Activated CD4-positive, alpha-beta memory T cell treated with anti-CD3 and anti-CD28 coated beads, Interleukin-2, amount 10 ng/mL, durations not matched to agents 7 days and 5 days (primary cell): ENCODE data around the gene PARVB. TPM values are rescaled to one million over a fixed set of nuclear protein-coding genes. Genes with fewer than 3 reads are reported as not detected.
A peak's percentile ranks its signal among the peaks of the same experiment; 100 is the strongest.

Source experiments
- CTCF ChIA-PET: fragments of 350-600 bp; sonication (Branson Sonifier 250); formaldehyde crosslinking; loops from one replicate; lab custom pipeline; 2021; ENCODE audit warnings: antibody characterized with exemption, inconsistent platforms; lab: Charles Lee
- POLR2A ChIA-PET: fragments of 350-600 bp; sonication (Branson Sonifier 250); formaldehyde crosslinking; loops from one replicate; lab custom pipeline; 2021; ENCODE audit warnings: antibody characterized with exemption; lab: Charles Lee
- DNase-seq: peaks from one replicate; pipeline ENCODE4 v3.0.0-alpha.2; 2020
- H3K27ac Mint-ChIP-seq: one replicate; pipeline ENCODE4 v1.8.0; 2021; ENCODE audit warnings: mild to moderate bottlenecking, mixed read lengths
- H3K27me3 Mint-ChIP-seq: one replicate; pipeline ENCODE4 v1.8.0; 2021; ENCODE audit warnings: mixed read lengths
- H3K36me3 Mint-ChIP-seq: one replicate; pipeline ENCODE4 v1.8.0; 2021; ENCODE audit warnings: low read depth, mixed read lengths
- H3K4me1 Mint-ChIP-seq: one replicate; pipeline ENCODE4 v1.8.0; 2021; ENCODE audit warnings: mixed read lengths
- H3K4me3 Mint-ChIP-seq: one replicate; pipeline ENCODE4 v1.8.0; 2021; ENCODE audit warnings: mild to moderate bottlenecking, mixed read lengths
- H3K9me3 Mint-ChIP-seq: one replicate; pipeline ENCODE4 v1.8.0; 2021; ENCODE audit warnings: mixed read lengths
- total RNA-seq, 2 experiments: library from RNA; stranded (reverse); gene quantifications; one replicate each; pipeline ENCODE4 v1.2.3, GENCODE V29; 2021

The PARVB gene
- total RNA-seq, 2 experiments from 2014 or later, result 41.5 to 42.0 TPM

GRCh38 chr22:44075022-44075421 lies 50.9 kb downstream of the PARVB start:
- ChIA-PET CTCF (interaction anchor here (0.7 kb wide), 1 partner anchor 14 kb away, joined by 3 read pairs; no protein-coding TSS in a partner anchor), POLR2A (no interaction called here)
- no peak overlapping the region for H3K4me3 Mint-ChIP-seq
- H3K27ac Mint-ChIP-seq, result no peak overlapping the region
- H3K36me3 Mint-ChIP-seq, result no peaks in the 10 kb centered on the region
- DNase-seq, result no peak
- H3K4me1 Mint-ChIP-seq, result no peaks in the 10 kb centered on the region
- no peaks in the 10 kb centered on the region for H3K9me3 Mint-ChIP-seq
- H3K27me3 Mint-ChIP-seq, result no peaks in the 10 kb centered on the region

GRCh38 chr22:44075670-44076069 lies 51.6 kb downstream of the PARVB start:
- CTCF ChIA-PET, result no interaction called here
- no peaks in the 10 kb centered on the region for H3K36me3 Mint-ChIP-seq
- no peaks in the 10 kb centered on the region for H3K27me3 Mint-ChIP-seq
- H3K4me3 Mint-ChIP-seq, result no peak overlapping the region
- POLR2A ChIA-PET, result no interaction called here
- no peak overlapping the region for H3K27ac Mint-ChIP-seq
- no peaks in the 10 kb centered on the region for H3K9me3 Mint-ChIP-seq
- H3K4me1 Mint-ChIP-seq, result no peaks in the 10 kb centered on the region
- DNase-seq, result no peak

GRCh38 chr22:44076825-44077224 lies 52.7 kb downstream of the PARVB start:
- H3K4me1 Mint-ChIP-seq, result no peaks in the 10 kb centered on the region
- no peaks in the 10 kb centered on the region for H3K27me3 Mint-ChIP-seq
- POLR2A ChIA-PET, result no interaction called here
- no peaks in the 10 kb centered on the region for H3K36me3 Mint-ChIP-seq
- H3K27ac Mint-ChIP-seq, result no peak overlapping the region
- no peaks in the 10 kb centered on the region for H3K9me3 Mint-ChIP-seq
- no peak overlapping the region for H3K4me3 Mint-ChIP-seq
- CTCF ChIA-PET, result no interaction called here
- DNase-seq, result no peak

DNA sequence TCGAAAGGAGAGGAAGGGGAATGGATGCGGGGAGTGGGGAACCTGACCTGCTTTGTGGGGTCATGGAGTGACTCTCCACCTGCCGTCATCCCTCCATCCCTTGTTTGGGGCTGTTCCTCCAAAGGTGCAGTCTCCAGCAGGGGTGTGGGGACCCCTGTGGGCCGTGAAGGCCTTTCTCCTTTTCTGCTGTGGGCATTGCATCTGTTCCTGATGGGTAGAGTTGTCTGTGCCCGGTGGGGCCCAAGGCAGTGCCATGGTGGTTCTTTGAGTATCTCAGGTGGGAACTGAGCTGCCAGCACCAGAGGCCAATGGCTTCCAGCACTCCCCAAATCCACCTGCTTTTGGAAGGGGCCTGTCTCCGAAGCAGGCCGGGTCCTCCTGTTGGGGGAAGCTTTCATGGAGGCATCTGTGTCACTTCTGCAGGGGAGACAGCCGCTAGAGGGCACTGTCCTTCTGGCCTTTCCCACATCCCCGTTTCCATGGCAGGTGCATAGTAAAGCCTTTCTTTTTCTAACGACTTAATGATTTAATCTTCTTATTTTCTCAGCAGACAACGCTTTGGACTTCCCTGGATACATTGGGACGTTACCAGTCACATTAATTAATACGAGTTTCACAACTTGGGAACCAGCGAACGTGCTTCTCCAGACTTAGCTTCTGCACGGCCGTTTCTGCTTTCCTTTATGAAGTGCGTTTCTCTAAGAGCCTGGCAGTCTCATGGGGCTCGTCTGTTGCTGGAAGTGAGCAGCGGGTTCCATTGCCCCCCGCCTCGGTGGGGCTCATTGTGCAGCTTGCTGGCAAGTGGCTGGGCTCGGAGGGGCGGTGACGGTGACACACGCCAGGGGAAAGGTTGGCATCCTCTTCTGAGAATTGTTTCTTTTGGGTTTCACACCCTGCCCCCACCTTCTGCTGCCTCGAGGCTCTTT lies 57.1 kb downstream of the PARVB start:
- no peak overlapping the region for H3K27ac Mint-ChIP-seq
- DNase-seq, result peak; percentile 73
- no peaks in the 10 kb centered on the region for H3K36me3 Mint-ChIP-seq
- CTCF ChIA-PET, result interaction anchor here (0.7 to 1.4 kb wide), 8 partner anchors 9 to 544 kb away, joined by 3 to 7 read pairs (median 3); no protein-coding TSS in a partner anchor
- H3K9me3 Mint-ChIP-seq, result no peaks in the 10 kb centered on the region
- H3K4me3 Mint-ChIP-seq, result no peak overlapping the region
- no peaks in the 10 kb centered on the region for H3K4me1 Mint-ChIP-seq
- POLR2A ChIA-PET, result interaction anchor here (1.0 kb wide), 1 partner anchor 126 kb away, joined by 4 read pairs; the partner anchor contains the start of gene SAMM50
- no peaks in the 10 kb centered on the region for H3K27me3 Mint-ChIP-seq

GRCh38 chr22:44082801-44083200 lies 58.7 kb downstream of the PARVB start:
- no peak overlapping the region for H3K4me3 Mint-ChIP-seq
- H3K27ac Mint-ChIP-seq, result no peak overlapping the region
- ChIA-PET CTCF (interaction anchor here (1.2 to 6.3 kb wide), 3 partner anchors 89 to 543 kb away, joined by 4 to 116 read pairs (median 4); no protein-coding TSS in a partner anchor), POLR2A (no interaction called here)
- H3K9me3 Mint-ChIP-seq, result no peaks in the 10 kb centered on the region
- H3K4me1 Mint-ChIP-seq, result no peaks in the 10 kb centered on the region
- no peaks in the 10 kb centered on the region for H3K36me3 Mint-ChIP-seq
- no peak for DNase-seq
- H3K27me3 Mint-ChIP-seq, result no peaks in the 10 kb centered on the region

DNA sequence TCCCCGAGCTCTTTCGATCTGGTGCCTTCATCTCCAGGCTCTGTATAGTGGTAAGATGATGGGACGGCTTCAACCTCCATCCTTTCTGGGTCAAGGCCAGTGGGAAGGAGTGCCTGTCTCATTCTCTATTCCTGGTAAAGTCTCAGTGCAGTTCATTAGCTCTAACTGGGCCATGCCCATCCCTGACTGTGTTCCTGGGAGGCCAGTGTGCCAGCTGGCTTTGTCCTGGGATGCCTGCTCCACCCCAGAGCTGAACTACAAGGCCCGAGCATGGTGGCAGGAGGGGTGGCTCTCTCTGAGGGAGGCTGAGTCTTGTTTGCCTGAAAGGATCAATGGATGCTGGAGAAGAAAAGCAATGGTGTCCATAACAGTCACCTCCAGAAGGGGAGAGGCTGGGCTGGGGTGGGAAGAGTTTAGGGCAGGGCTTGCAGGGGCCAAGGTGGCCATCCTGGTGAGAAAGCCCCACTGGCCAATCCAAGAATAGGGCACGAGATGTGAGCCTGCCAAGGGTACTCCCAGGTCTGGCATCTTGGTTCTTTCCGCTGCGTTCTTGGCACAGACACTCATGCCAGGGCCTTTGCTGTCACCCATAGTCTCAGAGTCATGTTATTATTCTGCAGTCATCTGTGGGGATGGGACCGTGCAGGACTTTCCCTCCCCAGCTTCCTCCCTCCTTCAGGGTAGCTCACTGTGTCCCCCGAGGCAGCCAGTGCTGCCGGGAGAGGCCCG lies 60.1 kb downstream of the PARVB start:
- ChIA-PET CTCF (interaction anchor here (1.1 to 6.3 kb wide), 4 partner anchors 13 to 543 kb away, joined by 3 to 116 read pairs (median 4); partner anchors contain the start of gene PARVG), POLR2A (no interaction called here)
- Mint-ChIP-seq H3K9me3 (no peaks in the 10 kb centered on the region), H3K27ac (no peak overlapping the region), H3K36me3 (no peaks in the 10 kb centered on the region), H3K4me3 (no peak overlapping the region), H3K4me1 (no peaks in the 10 kb centered on the region), H3K27me3 (no peaks in the 10 kb centered on the region)
- DNase-seq, result no peak

GRCh38 chr22:44085743-44086270 lies 61.7 kb downstream of the PARVB start:
- peak; percentile 34 for DNase-seq
- POLR2A ChIA-PET, result interaction anchor here (0.6 to 1.3 kb wide), 4 partner anchors 70 to 539 kb away, joined by 3 to 6 read pairs (median 5); no protein-coding TSS in a partner anchor
- no peaks in the 10 kb centered on the region for H3K4me1 Mint-ChIP-seq
- no peak overlapping the region for H3K4me3 Mint-ChIP-seq
- no peak overlapping the region for H3K27ac Mint-ChIP-seq
- CTCF ChIA-PET, result interaction anchor here (1.1 to 6.3 kb wide), 14 partner anchors 13 to 687 kb away, joined by 3 to 116 read pairs (median 4); partner anchors contain the start of gene PARVG
- no peaks in the 10 kb centered on the region for H3K9me3 Mint-ChIP-seq
- no peaks in the 10 kb centered on the region for H3K27me3 Mint-ChIP-seq
- H3K36me3 Mint-ChIP-seq, result no peaks in the 10 kb centered on the region

DNA sequence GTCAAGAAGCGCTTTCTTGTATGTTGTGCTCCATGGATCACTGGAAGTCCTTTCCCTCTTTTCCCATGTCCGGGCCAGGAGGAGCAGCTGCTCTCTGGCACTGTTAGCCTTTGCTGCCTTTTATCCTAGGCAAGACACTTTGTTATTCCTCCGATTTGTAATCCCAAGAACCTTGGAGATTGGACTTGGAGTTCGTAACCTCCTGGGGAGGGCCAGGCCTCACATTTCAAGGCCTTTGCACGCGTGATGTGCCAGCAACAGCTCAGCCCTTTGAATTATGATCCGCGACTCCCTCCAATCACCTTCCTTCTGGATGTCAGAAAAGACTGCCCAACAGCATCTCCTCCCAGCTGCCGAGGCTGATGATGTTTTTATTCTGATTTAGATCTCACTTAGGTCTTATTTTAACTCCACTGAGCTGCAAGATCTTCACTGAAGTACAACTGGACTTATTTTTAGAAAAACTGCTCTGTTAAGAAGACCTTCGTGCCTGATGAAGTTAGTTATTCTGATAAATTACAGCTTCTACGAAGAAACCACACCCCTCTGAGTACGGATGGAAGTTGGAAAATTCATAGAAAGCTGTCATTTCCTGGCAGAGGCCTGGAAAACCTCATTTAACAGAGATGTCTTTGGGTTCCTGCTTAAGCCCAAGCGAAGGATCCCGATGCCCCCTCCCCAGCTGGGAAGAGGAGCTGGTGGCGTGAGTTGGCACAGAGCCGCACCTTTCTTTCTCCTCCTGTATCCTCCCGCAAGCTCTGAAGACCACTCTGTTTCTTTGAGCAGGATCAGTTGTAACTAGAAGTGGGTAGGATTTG lies 62.4 kb downstream of the PARVB start:
- no peak for DNase-seq
- H3K4me3 Mint-ChIP-seq, result no peak overlapping the region
- H3K36me3 Mint-ChIP-seq, result no peaks in the 10 kb centered on the region
- H3K9me3 Mint-ChIP-seq, result no peaks in the 10 kb centered on the region
- H3K27ac Mint-ChIP-seq, result no peak overlapping the region
- POLR2A ChIA-PET, result interaction anchor here (0.6 to 1.3 kb wide), 3 partner anchors 91 to 538 kb away, joined by 4 to 6 read pairs (median 6); no protein-coding TSS in a partner anchor
- CTCF ChIA-PET, result interaction anchor here (1.1 to 6.3 kb wide), 14 partner anchors 13 to 686 kb away, joined by 3 to 116 read pairs (median 4); partner anchors contain the start of gene PARVG
- H3K4me1 Mint-ChIP-seq, result peaks cover 5% of the 10 kb centered on the region
- no peaks in the 10 kb centered on the region for H3K27me3 Mint-ChIP-seq

DNA sequence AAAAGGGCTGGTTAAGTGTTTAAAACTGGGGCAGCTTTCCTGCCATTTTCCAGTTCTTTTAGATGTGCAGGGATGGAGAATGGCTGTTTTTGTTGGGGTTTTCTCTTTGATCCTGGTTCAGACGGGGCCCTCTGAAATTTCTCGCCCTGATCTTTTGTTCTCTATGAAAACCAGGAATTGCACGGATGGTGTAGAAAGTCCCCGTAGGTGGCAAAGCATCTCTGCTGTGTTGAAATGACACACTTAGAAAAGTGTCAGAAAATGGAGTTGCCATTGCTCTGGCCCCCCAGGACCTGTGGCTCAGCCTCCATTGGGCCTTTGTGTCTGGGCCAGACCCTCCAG lies 63.0 kb downstream of the PARVB start:
- peaks cover 5% of the 10 kb centered on the region for H3K4me1 Mint-ChIP-seq
- H3K36me3 Mint-ChIP-seq, result no peaks in the 10 kb centered on the region
- no peak overlapping the region for H3K4me3 Mint-ChIP-seq
- DNase-seq, result no peak
- H3K27ac Mint-ChIP-seq, result no peak overlapping the region
- ChIA-PET POLR2A (no interaction called here), CTCF (interaction anchor here (1.3 to 6.3 kb wide), 3 partner anchors 30 to 686 kb away, joined by 3 to 116 read pairs (median 4); no protein-coding TSS in a partner anchor)
- no peaks in the 10 kb centered on the region for H3K27me3 Mint-ChIP-seq
- no peaks in the 10 kb centered on the region for H3K9me3 Mint-ChIP-seq

DNA sequence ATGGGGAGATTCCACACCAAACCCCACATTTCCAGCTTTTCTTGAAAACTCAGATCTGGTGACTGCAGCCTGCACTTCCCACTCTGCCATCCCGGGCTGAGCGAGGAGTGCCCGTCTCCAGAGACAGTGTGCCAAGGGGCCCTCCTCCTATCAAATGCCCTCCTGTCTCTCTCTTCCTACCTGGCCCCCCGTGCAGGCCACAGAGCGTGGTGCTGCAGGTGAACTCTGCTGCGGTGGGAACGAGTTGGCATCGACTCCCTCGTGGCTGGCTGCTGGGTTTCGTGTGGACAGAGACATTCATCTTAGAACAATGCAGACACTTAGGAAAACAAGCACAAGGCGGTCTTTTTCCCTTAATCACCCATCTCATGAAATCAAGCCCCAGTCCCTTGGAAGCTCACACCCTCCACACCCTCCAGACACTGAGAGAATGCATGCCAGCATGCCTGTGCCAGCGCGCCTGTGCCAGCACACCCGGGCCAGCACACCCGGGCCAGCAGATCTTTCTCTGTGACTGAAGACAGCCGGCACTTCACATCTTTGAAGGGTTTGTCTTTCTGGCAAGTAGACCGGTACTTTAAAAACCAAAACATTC lies 65.0 kb downstream of the PARVB start:
- Mint-ChIP-seq H3K36me3 (no peaks in the 10 kb centered on the region), H3K4me1 (peaks cover 5% of the 10 kb centered on the region), H3K27ac (no peak overlapping the region), H3K27me3 (no peaks in the 10 kb centered on the region), H3K9me3 (no peaks in the 10 kb centered on the region), H3K4me3 (no peak overlapping the region)
- no peak for DNase-seq
- ChIA-PET CTCF (no interaction called here), POLR2A (no interaction called here)

DNA sequence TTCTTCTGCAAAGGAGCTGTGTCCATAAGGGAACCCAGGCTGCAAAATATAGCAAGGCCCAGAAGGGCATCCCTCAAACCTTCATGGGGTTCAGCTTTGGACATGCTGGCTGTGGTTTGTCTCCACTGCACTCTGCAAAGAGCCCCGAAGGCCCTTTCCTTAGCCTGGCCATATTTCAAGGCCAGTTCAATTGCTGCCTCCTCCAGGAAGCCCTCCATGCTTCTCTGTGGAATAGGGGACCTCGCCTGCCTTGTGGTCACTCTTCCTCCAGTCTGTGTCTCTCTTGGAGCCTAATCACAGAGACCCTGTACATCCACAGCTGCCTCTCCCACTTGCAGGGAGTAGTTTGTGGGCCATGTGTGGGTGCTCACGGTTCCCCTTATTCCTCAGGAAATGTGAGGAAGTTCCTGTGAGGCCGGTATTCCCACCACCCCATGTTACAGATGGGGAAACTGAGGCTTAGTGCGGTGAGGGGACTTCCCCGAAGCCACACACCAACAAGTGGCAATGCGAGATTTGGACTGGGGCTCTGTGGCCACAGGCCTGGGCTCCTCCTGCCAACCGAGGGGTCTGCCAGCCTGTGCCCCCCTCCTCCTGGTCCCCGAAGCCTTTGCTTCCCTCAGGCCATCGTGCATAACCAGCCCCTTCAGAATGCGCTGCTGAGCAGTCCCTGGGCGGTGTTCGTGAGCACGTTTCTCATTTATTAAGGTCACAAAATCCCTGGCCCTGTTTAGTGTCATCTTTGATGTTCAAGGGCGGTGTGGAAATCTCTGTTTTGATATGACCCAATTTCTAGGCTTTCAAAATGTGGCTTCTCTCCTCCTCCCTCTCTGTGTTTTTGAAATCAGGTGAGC lies 65.8 kb downstream of the PARVB start:
- CTCF ChIA-PET, result no interaction called here
- H3K27ac Mint-ChIP-seq, result no peak overlapping the region
- H3K36me3 Mint-ChIP-seq, result no peaks in the 10 kb centered on the region
- no peak overlapping the region for H3K4me3 Mint-ChIP-seq
- no peak for DNase-seq
- POLR2A ChIA-PET, result no interaction called here
- H3K9me3 Mint-ChIP-seq, result no peaks in the 10 kb centered on the region
- H3K27me3 Mint-ChIP-seq, result no peaks in the 10 kb centered on the region
- H3K4me1 Mint-ChIP-seq, result peaks cover 5% of the 10 kb centered on the region
